Activated B cell treated with CpG ODN at 0.5 μM for 24 hours (primary cell): ENCODE results near the gene SMC1A. TPM values are rescaled to one million over a fixed set of nuclear protein-coding genes. Genes with fewer than 3 reads are reported as not detected.
A peak's percentile ranks its signal among the peaks of the same experiment; 100 is the strongest.
"Not testable (repeated sequence)": the region's sequence is repeated elsewhere in the genome, so short reads cannot be mapped to it uniquely, and the experiment has no call there.

Experiments used
- ATAC-seq: fragments of 200-7000 bp; cut with Tn5 transposase; one replicate; pipeline ENCODE4 v1.10.0; 2021; ENCODE audit warnings: low read depth, mild to moderate bottlenecking, moderate library complexity
- CTCF ChIA-PET: fragments of 350-600 bp; sonication (Branson Sonifier 250); formaldehyde crosslinking; loops from one replicate; lab custom pipeline; 2021; ENCODE audit warnings: antibody characterized with exemption; lab: Charles Lee
- POLR2A ChIA-PET: fragments of 350-600 bp; sonication (Branson Sonifier 250); formaldehyde crosslinking; loops from one replicate; lab custom pipeline; 2021; ENCODE audit warnings: antibody characterized with exemption; lab: Charles Lee
- DNase-seq: peaks from one replicate; pipeline ENCODE4 v3.0.0; 2022
- H3K27ac Mint-ChIP-seq: one replicate; pipeline ENCODE4 v1.8.0; 2020; ENCODE audit warnings: mixed read lengths
- H3K27me3 Mint-ChIP-seq: one replicate; pipeline ENCODE4 v1.8.0; 2021; ENCODE audit warnings: mixed read lengths
- H3K36me3 Mint-ChIP-seq: one replicate; pipeline ENCODE4 v1.8.0; 2021; ENCODE audit warnings: low read depth, mixed read lengths
- H3K4me1 Mint-ChIP-seq: one replicate; pipeline ENCODE4 v1.8.0; 2021; ENCODE audit warnings: mixed read lengths
- H3K4me3 Mint-ChIP-seq: one replicate; pipeline ENCODE4 v1.8.0; 2020; ENCODE audit warnings: mild to moderate bottlenecking, mixed read lengths
- H3K9me3 Mint-ChIP-seq: one replicate; pipeline ENCODE4 v1.8.0; 2020; ENCODE audit warnings: mixed read lengths
- CTCF ChIP-seq: fragments of 200-600 bp; IDR thresholded peaks from one replicate; pipeline ENCODE4 v1.8.0; 2022; ENCODE audit warnings: antibody characterized with exemption, mild to moderate bottlenecking
- intact Hi-C: fragments of 100-400 bp; cut with micrococcal nuclease; formaldehyde crosslinking; loops from one replicate; pipeline ENCODE4 v1.15.1; 2024
- total RNA-seq: library from RNA; stranded (reverse); gene quantifications from 2 replicates; pipeline ENCODE4 v1.2.3, GENCODE V29; 2022

The SMC1A gene
- 75.8 and 84.0 TPM in 2 replicates for total RNA-seq

- POLR2A ChIA-PET: interaction anchor here (0.6 to 2.5 kb wide), 12 partner anchors 11 to 1108 kb away, joined by 3 to 14 read pairs (median 4); partner anchors contain the start of genes GNL3L, HSD17B10, KDM5C and TSPYL2
- peak; percentile 89 for ATAC-seq
- peak within 1 kb of the TSS; percentile 92 for H3K4me3 Mint-ChIP-seq
Observed at GRCh38 chrX:53422086-53422860, at the start of gene SMC1A. TSS of gene SMC1A (minus strand) at chrX:53422654. CDS start at chrX:53422600, 54 bp downstream.

GRCh38 chrX:53471346-53471745 is 48.9 kb upstream of the SMC1A start:
- DNase-seq (no peak), ATAC-seq (no peak)
- CTCF ChIA-PET: interaction anchor here (2.3 kb wide), 1 partner anchor 11 kb away, joined by 6 read pairs; no protein-coding TSS in a partner anchor
- Mint-ChIP-seq H3K4me1 (peaks cover 3% of the 10 kb centered on the region), H3K9me3 (no peaks in the 10 kb centered on the region), H3K4me3 (no peak overlapping the region), H3K27ac (no peak overlapping the region), H3K27me3 (peaks cover 2% of the 10 kb centered on the region), H3K36me3 (no peaks in the 10 kb centered on the region)
- TF ChIP-seq CTCF: no peak
- POLR2A ChIA-PET: no interaction called here
- intact Hi-C loops: no loop called here

More at GRCh38 chrX:53422086-53422860, at the start of gene SMC1A:
- Mint-ChIP-seq H3K9me3 (no peaks in the 10 kb centered on the region), H3K27me3 (no peaks in the 10 kb centered on the region), H3K27ac (peak within 1 kb of the TSS; percentile 96), H3K36me3 (peaks cover 18% of the 10 kb centered on the region), H3K4me1 (peaks cover 29% of the 10 kb centered on the region)
- CTCF ChIA-PET: interaction anchor here (1.7 kb wide), 1 partner anchor 24 kb away, joined by 8 read pairs; no protein-coding TSS in a partner anchor
- no peak for TF ChIP-seq CTCF
- peak; percentile 79 for DNase-seq
- intact Hi-C loops: loop anchor here (1.0 to 5.0 kb wide), 6 partner anchors 12 to 1217 kb away; partner anchors contain the start of genes HSD17B10, KDM5C, PHF8 and TSPYL2

GRCh38 chrX:53468659-53469058 is 46.2 kb upstream of the SMC1A start:
- POLR2A ChIA-PET, H3K27ac Mint-ChIP-seq, H3K27me3 Mint-ChIP-seq, DNase-seq, intact Hi-C loops, H3K4me1 Mint-ChIP-seq, ATAC-seq, H3K9me3 Mint-ChIP-seq, CTCF ChIA-PET, H3K4me3 Mint-ChIP-seq, H3K36me3 Mint-ChIP-seq: not testable (repeated sequence)

GRCh38 chrX:53458082-53458481 is 35.6 kb upstream of the SMC1A start:
- H3K27ac Mint-ChIP-seq: no peak overlapping the region
- POLR2A ChIA-PET: no interaction called here
- H3K4me1 Mint-ChIP-seq: no peaks in the 10 kb centered on the region
- no peak overlapping the region for H3K4me3 Mint-ChIP-seq
- no peak for TF ChIP-seq CTCF
- intact Hi-C loops: no loop called here
- no peaks in the 10 kb centered on the region for H3K9me3 Mint-ChIP-seq
- DNase-seq (no peak), ATAC-seq (no peak)
- no peaks in the 10 kb centered on the region for H3K36me3 Mint-ChIP-seq
- H3K27me3 Mint-ChIP-seq: peaks cover 8% of the 10 kb centered on the region
- CTCF ChIA-PET: no interaction called here

GRCh38 chrX:53456254-53456653 is 33.8 kb upstream of the SMC1A start:
- intact Hi-C loops: no loop called here
- CTCF ChIA-PET: no interaction called here
- no peak overlapping the region for H3K4me3 Mint-ChIP-seq
- no peak overlapping the region for H3K27ac Mint-ChIP-seq
- H3K9me3 Mint-ChIP-seq: no peaks in the 10 kb centered on the region
- DNase-seq (no peak), ATAC-seq (no peak)
- no peaks in the 10 kb centered on the region for H3K36me3 Mint-ChIP-seq
- no peak for TF ChIP-seq CTCF
- peaks cover 7% of the 10 kb centered on the region for H3K27me3 Mint-ChIP-seq
- H3K4me1 Mint-ChIP-seq: no peaks in the 10 kb centered on the region
- POLR2A ChIA-PET: no interaction called here
